Left hindlimb (tissue), 1 donor: ENCODE measurements around the gene BSDC1.
"Not testable (repeated sequence)": the region's sequence is repeated elsewhere in the genome, so short reads cannot be mapped to it uniquely, and the experiment has no call there.

Experiments used
- DNase-seq: peaks from one replicate; pipeline ENCODE4 v3.0.0-alpha.2; 2018

Gene BSDC1

DNA sequence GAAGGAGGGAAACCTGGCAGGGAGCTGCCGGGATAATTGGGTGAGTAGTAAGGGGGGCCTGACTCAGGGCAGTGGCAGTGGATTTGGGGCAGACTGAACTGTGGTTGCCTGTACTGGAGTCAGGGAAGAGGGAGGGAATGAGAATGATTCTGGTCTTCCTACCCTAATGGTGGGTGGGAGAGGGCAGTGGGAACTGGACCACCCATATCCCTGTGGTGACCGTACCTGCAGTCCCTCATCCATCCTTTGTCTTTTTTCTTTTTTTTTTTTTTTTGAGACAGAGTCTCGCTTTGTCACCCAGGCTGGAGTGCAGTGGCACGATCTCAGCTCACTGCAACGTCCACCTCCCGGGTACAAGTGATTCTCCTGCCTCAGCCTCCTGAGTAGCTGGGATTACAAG lies 38.5 kb downstream of the BSDC1 start:
- DNase-seq = not testable (repeated sequence)

DNA sequence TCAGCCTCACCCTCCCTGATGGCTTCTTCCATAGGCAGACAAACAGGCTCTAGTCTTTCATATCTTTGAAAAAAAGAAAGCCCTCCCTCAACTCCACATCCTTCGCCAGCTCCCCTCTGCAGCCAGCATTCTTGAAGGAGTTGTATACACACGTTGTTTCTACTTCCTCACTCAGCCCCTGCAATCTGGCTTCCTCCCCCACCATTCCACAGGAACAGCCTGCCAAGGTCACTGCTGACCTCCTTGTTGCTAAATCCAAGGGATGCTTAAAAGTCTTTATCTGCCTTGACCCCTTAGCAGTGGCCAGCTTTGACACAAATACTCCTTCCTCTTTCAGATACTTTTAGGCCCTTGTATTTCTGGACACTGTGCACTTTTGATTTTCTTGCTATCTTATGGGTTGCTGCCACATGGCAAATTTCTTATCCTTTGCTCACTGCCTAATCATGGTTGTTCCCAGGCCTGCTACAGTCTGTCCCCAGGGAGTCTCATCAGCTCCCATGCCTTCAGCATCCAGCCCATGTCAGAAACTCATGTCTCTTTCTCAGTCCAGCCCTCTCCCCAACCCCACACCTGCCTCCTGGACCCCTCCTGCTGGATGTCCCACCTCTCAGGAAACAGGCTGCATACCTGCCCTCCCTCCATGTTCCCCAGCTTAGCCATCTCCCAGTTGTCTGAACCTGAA lies 40.2 kb downstream of the BSDC1 start:
- no peak for DNase-seq

DNA sequence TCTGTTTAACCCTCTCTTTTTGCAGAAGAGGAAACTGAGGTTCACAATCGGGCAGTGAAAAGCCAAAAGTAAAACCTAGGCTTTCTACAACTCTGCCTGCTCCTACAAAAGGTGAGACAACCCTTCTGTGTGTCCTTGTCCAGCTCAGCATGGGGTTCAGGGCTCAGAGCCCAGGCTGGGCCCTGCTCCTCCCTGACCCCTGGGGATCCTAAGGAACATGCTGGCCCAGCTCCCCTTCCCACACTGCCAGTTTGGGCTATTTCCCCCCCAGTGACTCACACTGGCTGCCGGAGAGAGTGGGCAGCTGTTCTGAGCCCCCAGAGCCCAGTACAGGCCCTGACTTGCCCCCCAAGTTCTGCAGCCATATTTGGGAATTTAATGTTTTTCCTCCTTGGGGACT lies 40.8 kb downstream of the BSDC1 start:
- no peak for DNase-seq

DNA sequence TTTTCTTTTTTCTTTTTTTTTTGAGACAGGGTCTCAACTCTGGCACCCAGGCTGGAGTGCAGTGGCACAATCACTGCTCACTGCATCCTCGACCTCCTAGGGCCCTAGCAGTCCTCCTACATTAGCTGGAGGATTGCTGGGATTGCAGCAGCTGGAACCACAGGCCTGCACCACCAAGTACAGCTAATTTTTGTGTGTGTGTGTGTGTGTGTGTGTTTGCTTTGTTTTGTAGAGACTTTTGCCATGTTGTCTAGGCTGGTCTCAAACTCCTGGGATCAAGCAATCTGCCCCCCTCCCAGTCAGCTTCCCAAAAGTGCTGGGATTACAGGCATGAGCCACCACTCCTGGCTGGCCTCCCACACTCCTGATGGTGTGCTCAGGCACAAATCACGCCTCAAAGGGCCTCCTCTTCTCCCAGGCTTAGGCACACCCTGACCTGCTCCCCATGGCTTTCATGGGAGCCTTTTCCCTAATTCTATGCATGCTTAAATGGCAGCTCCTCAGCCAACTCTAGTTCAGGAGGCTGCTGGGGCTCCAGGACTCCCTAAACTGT lies 41.3 kb downstream of the BSDC1 start:
- DNase-seq = no peak

DNA sequence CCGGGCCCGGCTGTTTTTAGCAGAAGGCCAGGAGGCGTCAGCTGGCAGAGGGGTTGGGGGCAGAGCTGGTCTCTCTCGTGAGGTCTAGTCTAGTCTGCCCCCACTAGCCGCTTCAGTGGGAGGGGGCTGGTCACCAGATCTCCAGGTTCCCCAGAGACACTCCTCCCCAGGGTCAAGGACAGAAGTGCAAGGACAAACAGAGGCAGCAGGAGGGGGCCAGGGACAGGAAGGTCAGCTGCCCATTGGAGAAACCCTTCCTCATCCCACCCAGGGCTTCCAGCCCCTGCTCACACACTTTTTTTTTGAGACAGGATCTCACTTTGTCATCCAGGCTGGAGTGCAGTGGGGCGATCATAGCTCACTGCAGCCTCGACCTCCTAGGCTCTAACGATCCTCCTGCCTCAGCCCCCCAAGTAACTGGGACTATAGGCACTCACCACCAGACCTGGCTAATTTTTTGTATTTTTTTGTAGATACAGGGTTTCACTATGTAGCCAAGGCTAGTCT lies 41.9 kb downstream of the BSDC1 start:
- no peak for DNase-seq

DNA sequence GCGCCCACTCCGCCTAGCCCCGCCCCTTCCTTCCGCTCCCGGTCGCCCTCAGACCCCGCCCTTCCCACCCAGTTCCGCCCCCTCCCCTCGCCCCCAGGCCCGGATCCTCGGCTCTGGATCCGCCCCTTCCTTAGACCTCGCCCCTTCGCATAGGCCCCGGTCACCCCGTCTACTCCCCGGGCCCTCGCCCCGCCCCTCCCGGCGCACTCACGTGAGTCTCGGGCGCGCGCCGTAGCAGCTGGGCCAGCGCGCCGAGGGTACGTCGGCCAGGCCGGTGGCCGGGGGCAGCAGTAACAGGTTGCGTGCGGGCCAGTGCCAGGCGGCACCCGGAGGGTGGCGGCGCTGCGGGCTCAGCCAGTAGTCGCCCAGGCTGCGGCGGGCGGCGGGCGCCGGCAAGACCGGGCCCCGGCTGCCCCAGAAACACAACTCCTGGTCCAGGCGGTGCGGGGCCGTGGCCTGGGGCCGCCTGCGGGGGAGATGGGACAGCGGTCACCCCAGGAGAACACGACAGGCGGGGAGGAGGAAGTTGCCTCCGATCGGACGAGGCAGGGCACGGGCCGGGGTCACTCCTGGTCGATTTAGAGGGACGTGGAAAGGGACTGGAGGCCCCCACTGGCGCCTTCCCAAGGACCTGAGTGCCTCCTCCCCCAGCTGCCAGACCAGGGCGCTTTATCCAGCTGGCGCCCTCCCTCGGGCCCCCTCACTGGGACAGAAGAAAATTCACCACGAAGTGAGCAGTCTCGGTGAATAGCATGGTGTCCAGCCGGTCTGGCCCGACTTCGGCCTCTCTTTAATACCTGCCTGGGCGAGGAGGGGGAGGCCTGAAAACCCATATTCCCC lies 42.6 kb downstream of the BSDC1 start:
- DNase-seq = peak; percentile 96

DNA sequence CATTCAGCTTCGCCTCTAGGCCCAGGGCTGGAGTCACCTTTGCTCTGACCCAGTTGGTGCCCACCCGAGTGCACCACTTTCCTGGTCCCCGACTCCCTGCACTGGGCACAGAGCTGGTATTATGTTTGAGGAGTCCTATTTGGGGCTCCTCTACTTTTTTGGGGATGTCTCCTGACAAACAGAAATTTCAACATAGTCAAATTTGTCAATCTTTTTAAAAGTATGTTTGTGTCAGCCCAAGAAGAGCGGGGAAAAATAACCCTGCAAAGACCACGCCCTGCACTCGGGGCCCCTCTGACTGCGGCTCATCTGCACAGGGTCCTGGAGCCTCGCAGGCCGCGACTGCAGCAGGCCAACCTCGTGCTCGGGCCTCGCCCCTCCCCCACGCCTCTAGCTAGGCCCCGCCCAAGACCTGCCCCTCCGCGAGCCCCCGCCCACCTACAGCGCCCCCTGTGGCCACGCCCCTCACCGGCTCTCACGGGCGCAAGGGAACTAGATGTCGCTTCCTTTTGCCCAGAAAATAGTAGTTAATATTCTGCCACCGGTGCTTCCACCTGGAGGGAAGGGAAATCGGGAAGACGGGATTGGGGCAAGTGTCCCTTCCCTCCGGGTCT lies 43.3 kb downstream of the BSDC1 start:
- no peak for DNase-seq

DNA sequence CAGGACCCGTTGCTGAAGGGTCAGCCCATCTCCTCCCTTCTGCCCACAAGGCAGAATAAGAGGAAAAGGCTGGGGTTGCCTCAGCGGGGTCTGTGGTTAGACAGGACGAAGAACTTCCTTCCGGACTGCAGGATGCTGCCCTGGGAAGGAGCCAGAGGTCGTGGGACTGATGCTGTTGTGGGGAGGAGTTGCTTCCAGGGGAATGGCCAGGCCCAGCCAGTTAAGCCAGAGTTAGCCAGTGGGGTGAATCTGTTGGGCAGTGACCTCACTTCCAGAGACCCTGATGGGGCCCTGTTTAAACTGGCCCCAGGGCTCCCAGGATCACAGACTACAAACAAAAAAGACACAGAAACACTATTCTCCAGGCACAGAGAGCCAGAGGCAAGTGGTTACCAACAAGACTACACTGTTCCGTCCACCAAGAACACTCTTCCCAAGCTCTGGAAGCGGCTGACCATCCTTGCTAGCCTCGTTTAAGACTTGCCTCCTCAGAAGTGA lies 45.0 kb downstream of the BSDC1 start:
- DNase-seq = no peak

DNA sequence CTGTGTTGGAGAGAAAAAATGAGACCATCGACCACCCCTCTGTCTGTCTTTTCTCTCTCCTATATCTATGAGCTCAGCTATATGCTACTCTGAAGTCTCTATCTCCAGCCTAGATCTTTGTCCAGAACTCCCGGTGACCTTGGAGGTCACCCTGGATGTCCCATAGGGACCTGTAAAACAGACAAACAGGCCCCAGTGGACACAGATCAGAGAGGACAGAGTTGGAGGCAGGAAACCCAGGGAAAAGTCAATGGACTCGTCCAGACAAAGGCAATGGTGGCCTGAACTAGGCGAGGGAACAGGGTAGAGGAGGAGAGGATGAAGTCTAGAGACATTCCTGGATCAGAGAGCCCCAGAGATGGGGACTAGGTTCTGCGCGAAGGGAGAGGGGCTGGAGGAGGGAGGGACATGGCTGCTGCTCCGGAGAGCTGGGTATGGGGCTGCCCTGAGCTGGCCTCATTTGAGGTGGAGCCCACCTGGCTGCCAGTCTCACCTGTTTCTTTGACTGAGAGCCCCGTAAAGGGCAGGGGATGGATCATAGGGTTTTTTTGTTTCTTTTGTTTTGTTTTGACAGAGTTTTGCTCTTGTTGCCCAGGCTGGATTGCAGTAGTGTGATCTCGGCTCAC lies 47.6 kb downstream of the BSDC1 start:
- no peak for DNase-seq

DNA sequence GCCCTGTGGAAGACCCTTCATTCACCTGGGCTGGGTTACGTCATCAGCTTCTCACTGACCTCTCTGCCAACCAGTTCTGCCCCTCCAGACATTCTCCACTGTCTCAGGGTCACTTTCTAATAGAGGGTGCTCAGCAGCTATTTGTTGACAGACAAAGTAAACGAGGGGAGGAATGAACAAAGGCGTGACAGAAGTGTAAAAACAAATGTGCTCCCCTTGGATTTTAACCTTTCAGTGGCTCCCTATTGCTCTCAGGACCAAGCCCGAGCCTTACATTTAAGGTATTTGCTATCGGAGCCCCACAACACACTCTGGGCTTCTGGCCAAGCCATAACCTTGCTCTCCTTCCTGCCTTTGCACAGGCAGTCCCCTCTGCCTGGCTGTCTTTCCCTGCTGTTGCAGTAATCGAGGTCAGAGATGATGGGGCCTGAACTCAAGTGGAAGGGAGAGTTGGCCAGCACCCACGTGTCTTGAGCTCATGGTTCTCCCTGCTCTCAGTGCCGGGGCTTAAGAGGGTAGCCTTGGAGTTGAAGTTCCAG lies 48.9 kb downstream of the BSDC1 start:
- DNase-seq = no peak

DNA sequence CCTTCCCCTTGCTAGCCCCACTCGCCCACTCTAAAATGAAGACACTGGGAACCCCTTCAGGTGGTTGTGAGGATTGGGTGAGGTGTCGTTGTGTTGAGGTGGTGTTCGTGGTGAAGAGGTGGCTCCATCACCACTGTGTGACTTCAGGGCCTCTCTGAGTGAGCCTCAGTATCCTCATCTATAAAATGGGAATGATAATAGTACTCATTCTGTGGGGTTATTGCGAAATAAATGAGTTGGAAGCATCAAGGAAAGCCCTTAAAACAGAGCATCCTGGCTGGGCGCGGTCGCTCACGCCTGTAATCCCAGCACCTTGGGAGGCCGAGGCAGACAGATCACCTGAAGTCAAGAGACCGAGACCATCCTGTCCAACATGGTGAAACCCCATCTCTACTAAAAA lies 51.5 kb downstream of the BSDC1 start:
- no peak for DNase-seq

DNA sequence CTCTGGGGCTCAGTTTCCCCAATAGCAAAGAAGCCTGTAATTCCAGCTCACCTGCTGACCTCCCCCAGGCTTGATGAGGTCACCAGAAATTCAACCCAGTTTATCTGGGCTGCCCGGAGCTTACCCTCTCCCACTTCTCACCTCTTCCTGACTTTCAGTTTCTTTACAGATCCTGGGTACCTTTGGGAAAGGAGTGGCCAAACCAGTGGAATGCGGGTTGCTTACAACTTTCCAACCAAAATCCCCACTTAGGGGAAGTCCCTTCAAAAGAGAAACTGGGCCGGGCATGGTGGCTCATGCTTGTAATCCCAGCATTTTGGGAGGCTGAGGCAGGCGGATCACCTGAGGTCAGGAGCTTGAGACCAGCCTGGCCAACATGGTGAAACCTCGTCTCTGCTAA lies 52.3 kb downstream of the BSDC1 start:
- DNase-seq = no peak

DNA sequence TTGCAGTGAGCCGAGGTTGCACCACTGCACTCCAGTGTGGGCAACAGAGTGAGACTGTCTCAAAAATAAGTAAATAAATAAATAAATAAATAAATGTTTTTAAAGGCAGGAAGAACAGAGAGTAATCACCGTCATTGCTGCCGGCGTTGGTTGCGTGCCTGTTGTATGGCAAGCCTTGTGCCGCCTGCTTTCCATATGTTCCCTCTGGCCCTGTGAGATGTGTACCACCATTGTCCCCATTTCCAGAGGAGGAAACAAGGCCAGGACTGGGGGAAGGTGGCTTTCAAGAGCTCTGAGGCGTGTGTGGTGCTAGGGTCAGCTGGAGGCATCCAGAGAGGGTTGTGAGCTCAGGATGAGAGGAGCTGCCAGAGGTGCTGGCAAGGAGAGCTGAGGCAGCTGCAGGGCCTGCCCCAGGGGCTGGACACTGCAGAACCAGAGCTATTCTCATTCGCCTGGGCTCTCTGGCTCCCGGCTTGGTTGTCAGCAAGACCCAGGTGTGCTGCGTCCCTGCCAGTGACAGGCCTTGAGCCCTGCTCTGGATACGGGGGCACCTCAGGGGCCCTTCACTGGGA lies 53.0 kb downstream of the BSDC1 start:
- DNase-seq = no peak

DNA sequence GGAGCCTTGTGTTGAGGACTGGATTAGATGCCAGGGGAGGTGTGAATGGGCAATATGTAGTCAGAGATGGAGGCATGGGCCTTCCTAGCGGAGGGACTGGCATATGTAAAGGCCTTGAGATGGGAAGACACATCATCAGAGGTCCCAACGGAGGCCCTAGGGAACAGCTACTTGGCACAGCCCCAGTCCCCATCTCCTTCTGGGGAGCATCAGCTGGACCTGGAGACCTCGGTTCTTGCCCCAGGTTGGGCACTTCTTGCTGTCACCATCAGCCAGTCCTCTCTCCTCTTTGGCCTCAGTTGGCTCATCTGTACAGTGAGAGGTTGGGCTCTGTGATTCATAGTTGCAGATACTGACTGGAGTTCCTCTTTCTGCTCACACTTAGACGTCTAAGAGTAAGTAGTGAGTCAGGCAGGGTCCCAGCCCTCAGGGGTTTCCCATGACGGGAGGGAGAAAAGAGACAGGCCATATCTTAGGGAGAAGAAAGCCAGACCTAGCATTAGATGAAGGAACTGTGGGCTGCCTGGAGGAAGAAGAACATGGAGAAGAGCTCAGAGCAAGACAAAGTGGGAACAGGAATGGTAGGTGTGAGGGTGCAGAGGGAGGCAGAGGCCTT lies 54.8 kb downstream of the BSDC1 start:
- DNase-seq = no peak

DNA sequence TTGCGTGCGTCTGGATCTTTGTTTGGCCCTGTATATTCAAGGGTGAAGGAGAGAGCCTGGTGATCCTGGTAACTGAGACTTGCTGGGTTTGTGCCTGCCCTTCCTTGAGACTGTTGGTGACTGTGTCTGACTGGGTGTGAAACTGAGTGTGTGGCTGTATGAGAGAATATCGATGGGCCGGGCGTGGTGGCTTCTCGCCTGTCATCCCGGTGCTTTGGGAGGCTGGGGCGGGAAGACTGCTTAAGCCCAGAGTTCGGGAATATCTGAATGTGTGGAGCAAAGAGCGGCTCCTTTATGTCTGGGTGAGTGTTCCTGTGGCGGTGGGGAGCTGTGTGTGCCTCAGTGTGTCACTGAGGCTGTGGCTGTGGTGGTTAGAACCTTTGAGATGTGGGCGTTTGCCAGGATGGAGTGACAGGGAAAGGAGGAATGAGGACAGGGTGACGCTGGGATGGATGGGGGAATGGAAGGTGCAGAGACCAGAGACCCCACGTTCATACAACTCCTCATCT lies 55.5 kb downstream of the BSDC1 start:
- peak; percentile 23 for DNase-seq

DNA sequence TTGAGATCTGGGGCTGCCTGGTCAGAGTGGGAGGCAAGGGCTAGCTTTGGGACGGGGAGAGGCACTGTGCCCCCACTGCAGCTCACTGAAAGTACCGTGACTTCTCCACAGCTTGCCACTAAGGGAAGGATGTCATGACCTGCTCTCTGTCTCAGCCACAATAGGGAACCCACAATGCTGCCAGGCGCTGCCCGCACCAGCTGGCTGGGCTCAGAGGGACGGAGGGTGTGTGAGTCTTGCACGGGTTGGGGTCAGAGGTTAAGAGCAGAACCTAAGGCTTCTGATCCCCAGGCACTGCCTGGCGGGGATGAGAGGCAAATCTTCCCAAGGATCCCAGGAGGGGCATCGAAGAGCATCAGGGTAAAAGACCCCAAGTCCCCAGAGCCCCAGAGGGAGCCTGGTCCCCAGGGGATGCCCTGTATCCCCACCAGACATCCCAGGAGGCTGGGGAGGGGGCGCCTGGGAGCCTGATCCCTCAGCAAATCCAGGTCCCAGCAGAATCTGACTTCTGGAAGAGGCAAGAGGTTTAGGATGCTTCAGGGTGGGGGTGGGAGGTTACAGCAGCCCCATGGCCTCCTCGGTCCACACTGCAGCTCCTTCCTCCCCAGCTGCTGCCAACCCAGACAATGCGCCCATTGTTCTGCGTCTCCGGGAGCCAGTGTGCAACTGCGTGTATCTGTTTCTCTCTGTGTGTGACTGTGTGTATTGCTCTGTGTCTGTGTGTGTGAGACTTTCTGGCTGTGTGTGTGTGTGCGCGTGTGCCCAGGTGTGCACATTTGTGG lies 56.2 kb downstream of the BSDC1 start:
- peak; percentile 58 for DNase-seq

DNA sequence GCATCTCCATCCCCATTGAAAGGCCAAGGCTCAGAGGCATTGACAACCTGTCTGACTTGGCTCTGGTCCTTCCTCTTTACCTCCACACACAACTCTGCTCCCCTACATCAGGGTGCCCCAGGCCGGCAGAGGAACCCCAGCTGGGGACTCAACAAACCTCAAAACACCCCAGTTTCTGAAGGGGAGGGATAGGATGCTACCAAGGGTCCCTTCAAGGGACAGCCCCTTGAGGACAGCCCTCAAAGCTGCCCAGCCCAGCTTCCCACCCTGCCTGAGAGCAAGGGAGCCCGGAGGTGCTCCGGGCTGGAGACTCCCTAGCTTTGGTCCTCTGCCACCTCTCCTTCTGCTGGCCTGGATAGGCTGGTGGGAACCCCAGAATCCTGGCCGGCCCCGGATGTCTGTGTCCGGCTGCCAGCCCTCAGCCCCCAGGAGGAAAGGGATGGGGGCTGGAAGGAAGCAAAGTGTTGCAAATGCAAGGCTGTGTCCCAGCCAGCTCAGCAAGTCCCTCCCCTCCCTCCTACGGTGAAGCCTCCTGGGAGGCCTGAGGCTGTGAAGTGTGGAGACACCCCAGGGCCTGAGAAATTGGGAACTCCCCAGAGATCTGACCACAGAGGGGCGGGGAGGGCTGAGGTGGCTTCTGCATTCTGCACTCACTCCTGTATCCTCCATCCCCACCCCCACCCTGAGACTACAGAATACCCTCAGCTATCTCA lies 57.1 kb downstream of the BSDC1 start:
- DNase-seq = no peak

DNA sequence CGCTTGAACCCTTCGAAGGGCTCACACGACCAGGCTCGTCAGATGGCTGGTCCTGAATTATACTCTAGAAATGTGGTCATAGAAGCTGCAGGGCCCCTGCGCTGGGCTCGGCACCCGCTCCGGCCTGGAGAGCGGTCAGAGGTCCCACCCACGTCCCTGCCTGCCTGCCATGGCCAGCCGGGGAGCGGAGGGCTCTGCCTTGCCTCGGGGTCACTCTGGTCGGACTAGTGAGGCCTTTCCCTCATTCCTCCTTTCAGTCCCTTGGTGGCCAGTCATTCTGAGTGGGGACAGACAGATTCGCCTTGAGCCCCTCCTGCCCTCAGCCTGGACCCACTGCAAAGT lies 57.7 kb downstream of the BSDC1 start:
- DNase-seq = no peak

DNA sequence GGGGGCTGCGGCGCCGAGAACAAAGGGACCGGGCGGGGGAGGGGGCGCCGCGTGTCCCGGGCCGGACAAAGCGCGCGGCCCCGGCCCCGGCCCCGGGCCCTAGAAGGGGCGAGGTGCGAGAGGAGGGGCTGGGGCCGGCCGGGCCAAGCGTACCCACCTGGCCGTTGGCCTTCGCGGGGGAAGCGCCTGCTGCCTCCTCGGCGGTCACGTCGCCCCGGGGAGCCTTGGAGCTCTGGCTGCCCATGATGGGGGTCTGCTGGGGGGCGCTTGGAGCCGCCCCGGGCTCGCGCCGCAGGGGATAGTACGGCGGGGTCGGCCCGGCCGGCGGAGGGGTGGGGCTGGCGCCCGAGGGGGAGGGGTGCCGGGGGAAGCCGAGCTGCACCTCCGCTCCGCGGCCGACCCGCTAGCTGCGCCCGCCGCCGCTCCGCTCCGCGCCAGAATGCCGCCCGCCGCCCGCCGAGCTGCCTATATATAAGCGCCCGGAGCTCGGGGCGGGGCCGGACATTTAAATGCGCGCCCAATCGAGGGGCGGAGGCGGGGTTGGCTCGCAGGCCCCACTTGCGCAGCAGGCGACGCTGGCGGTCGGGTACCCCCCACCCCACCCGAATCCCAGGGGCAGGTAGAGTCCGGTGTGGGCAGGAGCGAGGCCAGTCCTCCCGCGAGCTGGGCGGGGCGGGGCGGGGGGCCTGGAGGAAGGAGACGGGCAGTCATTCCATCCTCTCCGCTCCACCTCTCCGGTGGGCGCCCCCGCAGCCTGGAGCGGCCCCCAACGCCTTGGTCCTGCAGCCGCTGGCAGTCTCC lies 58.3 kb downstream of the BSDC1 start, which contains the start of gene MARCKSL1:
TSS of gene MARCKSL1 (minus strand) at position 444 of the 801 bp plus-strand sequence. CDS start at position 244, 200 bp downstream.
- peak; percentile 89 for DNase-seq
